22Rv1 (cell line): ENCODE data around the gene CIRBP.

Experiments used
- ZFX ChIP-seq: fragments of 450-650 bp; IDR thresholded peaks from 2 replicates; pipeline ENCODE4 v1.6.1; 2017; ENCODE audit warnings: antibody characterized with exemption, borderline replicate concordance
- TF ChIP-seq, protein P1 (sequence below): fragments of 450-650 bp; IDR thresholded peaks from 2 replicates; pipeline ENCODE4 v1.5.1; 2017; ENCODE audit warnings: mild to moderate bottlenecking

DNA sequence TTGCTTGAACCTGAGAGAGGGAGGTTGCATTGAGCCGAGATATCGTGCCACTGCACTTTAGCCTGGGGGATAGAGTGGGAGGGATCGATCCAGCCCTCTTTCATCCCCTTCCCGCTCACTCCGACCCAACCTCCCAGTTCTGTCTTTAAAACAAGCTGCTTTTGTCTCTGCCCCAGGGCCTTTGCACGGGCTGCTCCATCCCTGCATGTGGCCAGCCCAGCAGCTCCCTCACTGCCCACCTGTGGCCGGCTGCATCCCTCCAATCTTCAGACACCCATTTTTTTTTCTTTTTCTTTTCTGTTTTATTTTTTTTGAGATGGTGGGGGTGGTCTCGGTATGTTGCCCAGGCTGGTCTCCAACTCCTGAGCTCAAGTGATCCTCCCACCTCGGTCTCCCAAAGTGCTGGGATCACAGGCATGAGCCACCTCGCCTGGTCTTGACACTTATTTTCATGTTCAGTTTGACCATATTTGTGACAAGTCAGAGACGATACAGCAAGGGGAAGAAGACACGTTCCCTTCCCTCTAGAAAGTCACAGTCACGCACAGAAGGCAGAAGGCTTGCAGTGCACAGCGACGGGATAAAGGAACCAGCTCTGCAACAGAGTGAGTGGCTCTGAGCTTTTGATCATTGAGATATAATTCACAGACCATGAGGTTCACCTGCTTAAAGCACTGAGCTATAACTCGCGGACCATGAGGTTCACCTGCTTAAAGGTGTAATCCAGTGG is 48.3 kb downstream of the CIRBP start:
- TF ChIP-seq, protein P1, sequence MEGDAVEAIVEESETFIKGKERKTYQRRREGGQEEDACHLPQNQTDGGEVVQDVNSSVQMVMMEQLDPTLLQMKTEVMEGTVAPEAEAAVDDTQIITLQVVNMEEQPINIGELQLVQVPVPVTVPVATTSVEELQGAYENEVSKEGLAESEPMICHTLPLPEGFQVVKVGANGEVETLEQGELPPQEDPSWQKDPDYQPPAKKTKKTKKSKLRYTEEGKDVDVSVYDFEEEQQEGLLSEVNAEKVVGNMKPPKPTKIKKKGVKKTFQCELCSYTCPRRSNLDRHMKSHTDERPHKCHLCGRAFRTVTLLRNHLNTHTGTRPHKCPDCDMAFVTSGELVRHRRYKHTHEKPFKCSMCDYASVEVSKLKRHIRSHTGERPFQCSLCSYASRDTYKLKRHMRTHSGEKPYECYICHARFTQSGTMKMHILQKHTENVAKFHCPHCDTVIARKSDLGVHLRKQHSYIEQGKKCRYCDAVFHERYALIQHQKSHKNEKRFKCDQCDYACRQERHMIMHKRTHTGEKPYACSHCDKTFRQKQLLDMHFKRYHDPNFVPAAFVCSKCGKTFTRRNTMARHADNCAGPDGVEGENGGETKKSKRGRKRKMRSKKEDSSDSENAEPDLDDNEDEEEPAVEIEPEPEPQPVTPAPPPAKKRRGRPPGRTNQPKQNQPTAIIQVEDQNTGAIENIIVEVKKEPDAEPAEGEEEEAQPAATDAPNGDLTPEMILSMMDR = no peak
- no peak for TF ChIP-seq ZFX
